ENCODE data around the gene SLC2A4RG. TPM values are rescaled to one million over a fixed set of nuclear protein-coding genes. Genes with fewer than 3 reads are reported as not detected.

SLC2A4RG gene
- total and polyA plus RNA-seq, 2 of the 13 experiments (the other 11 are each of a cell fraction or from before 2014, with no cell fraction given) = 91.4 to 95.9 TPM

DNA sequence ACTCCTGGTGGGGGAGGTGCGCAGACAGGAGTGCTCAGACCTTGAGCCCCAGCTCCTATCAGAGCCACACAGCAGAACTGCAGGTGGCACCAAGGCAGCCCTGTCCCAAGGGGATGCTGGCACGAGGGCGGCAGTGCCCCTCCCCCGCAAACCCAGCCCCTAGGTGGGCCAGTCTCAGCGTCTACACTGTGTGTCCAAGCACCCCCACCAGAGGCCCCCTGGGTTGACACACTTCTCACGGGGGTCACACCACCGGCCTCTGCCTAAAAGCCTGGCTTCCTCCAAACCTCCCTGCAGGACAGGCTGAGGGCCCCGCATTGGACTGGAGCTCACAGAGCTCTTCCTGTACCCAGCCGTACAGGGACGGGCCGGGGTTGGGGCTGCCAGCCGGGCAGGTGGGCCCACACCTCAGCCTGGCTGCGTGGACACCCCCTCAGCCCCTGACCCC lies 8.1 kb downstream of the SLC2A4RG start (continued):
- TF ChIP-seq, protein P1, sequence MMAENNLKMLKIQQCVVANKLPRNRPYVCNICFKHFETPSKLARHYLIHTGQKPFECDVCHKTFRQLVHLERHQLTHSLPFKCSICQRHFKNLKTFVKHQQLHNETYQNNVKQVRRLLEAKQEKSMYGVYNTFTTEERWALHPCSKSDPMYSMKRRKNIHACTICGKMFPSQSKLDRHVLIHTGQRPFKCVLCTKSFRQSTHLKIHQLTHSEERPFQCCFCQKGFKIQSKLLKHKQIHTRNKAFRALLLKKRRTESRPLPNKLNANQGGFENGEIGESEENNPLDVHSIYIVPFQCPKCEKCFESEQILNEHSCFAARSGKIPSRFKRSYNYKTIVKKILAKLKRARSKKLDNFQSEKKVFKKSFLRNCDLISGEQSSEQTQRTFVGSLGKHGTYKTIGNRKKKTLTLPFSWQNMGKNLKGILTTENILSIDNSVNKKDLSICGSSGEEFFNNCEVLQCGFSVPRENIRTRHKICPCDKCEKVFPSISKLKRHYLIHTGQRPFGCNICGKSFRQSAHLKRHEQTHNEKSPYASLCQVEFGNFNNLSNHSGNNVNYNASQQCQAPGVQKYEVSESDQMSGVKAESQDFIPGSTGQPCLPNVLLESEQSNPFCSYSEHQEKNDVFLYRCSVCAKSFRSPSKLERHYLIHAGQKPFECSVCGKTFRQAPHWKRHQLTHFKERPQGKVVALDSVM (CRISPR knock-in tag; IDR thresholded peaks at IDR 0.05) = no peak
- no peak for TF ChIP-seq ZNF326 (CRISPR knock-in tag; IDR thresholded peaks at IDR 0.05; ENCODE audit: borderline replicate concordance)
- no peak for TF ChIP-seq SOX6 (IDR thresholded peaks at IDR 0.05)
- TF ChIP-seq SOX6 (CRISPR knock-in tag; IDR thresholded peaks at IDR 0.05) = no peak
- TF ChIP-seq RNF2 (conservative IDR thresholded peaks at IDR 0.05; ENCODE audit: low read depth) = 0 out of 2 replicates have a peak, but pooled peaks have one; percentile 23
- no peak for TF ChIP-seq XRCC5 (optimal IDR thresholded peaks at IDR 0.05; ENCODE audit: low read length)
- TF ChIP-seq ZNF260 (CRISPR knock-in tag; IDR thresholded peaks at IDR 0.05; ENCODE audit: borderline replicate concordance, low read depth) = no peak
- TF ChIP-seq SP2 (CRISPR knock-in tag; IDR thresholded peaks at IDR 0.05) = 0 out of 2 replicates have a peak, but pooled peaks have one; percentile 38
- no peak for TF ChIP-seq MAZ (IDR thresholded peaks at IDR 0.05; ENCODE audit: borderline replicate concordance, low read depth, low read length)
- TF ChIP-seq MAZ (CRISPR knock-in tag; IDR thresholded peaks at IDR 0.05; ENCODE audit: low read depth) = peak; percentile 18; the same call in 1 of the 2 replicates
- TF ChIP-seq, protein P2, sequence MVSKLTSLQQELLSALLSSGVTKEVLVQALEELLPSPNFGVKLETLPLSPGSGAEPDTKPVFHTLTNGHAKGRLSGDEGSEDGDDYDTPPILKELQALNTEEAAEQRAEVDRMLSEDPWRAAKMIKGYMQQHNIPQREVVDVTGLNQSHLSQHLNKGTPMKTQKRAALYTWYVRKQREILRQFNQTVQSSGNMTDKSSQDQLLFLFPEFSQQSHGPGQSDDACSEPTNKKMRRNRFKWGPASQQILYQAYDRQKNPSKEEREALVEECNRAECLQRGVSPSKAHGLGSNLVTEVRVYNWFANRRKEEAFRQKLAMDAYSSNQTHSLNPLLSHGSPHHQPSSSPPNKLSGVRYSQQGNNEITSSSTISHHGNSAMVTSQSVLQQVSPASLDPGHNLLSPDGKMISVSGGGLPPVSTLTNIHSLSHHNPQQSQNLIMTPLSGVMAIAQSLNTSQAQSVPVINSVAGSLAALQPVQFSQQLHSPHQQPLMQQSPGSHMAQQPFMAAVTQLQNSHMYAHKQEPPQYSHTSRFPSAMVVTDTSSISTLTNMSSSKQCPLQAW (CRISPR knock-in tag; IDR thresholded peaks at IDR 0.05) = peak; percentile 39; the same call in 1 of the 2 replicates
- TF ChIP-seq, protein P3, sequence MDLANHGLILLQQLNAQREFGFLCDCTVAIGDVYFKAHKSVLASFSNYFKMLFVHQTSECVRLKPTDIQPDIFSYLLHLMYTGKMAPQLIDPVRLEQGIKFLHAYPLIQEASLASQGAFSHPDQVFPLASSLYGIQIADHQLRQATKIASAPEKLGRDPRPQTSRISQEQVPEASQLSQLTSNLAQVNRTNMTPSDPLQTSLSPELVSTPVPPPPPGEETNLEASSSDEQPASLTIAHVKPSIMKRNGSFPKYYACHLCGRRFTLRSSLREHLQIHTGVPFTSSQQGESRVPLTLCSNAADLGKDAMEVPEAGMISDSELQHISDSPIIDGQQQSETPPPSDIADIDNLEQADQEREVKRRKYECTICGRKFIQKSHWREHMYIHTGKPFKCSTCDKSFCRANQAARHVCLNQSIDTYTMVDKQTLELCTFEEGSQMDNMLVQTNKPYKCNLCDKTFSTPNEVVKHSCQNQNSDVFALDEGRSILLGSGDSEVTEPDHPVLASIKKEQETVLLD (CRISPR knock-in tag; IDR thresholded peaks at IDR 0.05; ENCODE audit: low read depth) = no peak
- TF ChIP-seq KLF11 (CRISPR knock-in tag; IDR thresholded peaks at IDR 0.05) = no peak
- TF ChIP-seq ZFP36 (IDR thresholded peaks at IDR 0.05; ENCODE audit: borderline replicate concordance, low read depth, low read length, partially characterized antibody) = no peak
- TF ChIP-seq SNAI1 (CRISPR knock-in tag; IDR thresholded peaks at IDR 0.05; ENCODE audit: borderline replicate concordance) = no peak
- 0 out of 2 replicates have a peak, but pooled peaks have one; percentile 33 for TF ChIP-seq ZNF263 (CRISPR knock-in tag; IDR thresholded peaks at IDR 0.05)
- no peak for TF ChIP-seq TCF7 (IDR thresholded peaks at IDR 0.05; ENCODE audit: low read depth)
- TF ChIP-seq ZNF383 (CRISPR knock-in tag; IDR thresholded peaks at IDR 0.05; ENCODE audit: borderline replicate concordance) = no peak
- TF ChIP-seq, protein P4, sequence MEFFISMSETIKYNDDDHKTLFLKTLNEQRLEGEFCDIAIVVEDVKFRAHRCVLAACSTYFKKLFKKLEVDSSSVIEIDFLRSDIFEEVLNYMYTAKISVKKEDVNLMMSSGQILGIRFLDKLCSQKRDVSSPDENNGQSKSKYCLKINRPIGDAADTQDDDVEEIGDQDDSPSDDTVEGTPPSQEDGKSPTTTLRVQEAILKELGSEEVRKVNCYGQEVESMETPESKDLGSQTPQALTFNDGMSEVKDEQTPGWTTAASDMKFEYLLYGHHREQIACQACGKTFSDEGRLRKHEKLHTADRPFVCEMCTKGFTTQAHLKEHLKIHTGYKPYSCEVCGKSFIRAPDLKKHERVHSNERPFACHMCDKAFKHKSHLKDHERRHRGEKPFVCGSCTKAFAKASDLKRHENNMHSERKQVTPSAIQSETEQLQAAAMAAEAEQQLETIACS (CRISPR knock-in tag; IDR thresholded peaks at IDR 0.05) = no peak

All from HepG2 (cell line).